ENCODE measurements around the gene N4BP2L1. TPM values are rescaled to one million over a fixed set of nuclear protein-coding genes. Genes with fewer than 3 reads are reported as not detected.
A peak's percentile ranks its signal among the peaks of the same experiment; 100 is the strongest.

N4BP2L1 gene
- total RNA-seq = 10 to 100 TPM; 27.7 to 27.8 TPM

DNA sequence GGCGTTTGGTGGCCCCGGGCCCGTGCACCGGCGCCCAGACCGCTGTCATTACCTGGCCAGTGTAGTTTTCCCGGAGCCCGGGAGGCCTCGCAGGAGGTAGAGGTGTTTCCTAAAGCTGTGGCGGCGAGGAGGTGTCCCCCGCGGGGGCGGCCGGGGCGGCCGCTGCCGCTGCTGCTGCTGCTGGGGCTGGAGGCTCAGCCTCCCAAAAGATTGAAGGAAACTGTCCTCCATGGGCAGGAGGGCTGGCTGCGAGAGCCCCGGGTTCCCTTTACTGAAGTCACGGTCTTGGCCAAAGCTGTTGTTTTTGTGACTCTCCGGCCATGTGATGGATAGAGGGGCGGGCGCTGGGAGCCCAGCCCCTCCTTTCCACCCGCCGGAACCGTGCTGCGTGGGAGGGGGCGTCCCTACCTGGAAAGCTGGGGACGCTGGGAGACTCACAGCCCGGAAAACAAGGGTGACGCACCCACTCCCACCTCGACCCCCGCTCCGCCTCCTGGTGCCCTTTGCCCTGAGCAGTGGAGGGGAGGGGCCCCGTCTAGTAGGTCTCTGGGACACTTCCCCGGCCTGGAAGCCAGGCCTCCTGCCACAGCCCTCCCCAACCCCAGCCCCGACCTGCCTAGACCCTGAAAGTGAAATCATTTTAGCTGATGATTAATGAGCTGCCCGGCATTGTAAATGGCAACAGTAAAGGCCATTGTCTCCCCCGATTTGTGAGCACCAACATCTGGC is at the start of gene N4BP2L1:
Gene N4BP2L1 (minus strand): TSS at position 279 of the 729 bp plus-strand sequence. CDS start 48 bp downstream, at position 231.
- H3K4me3 Mint-ChIP-seq = peak within 1 kb of the TSS; percentile 86
- H3K27ac Mint-ChIP-seq = peak within 1 kb of the TSS; percentile 97
- peak; percentile 82 for DNase-seq
- H3K4me1 Mint-ChIP-seq (ENCODE audit: low read depth) = peaks cover 47% of the 10 kb centered on the region
- ChIA-PET CTCF (interaction anchor here (1.0 to 1.6 kb wide), 9 partner anchors 11 to 159 kb away, joined by 3 to 10 read pairs (median 4); partner anchors contain the start of genes BRCA2, PDS5B and ZAR1L), POLR2A (interaction anchor here (0.7 to 4.7 kb wide), 7 partner anchors 11 to 158 kb away, joined by 3 to 64 read pairs (median 7); partner anchors contain the start of genes BRCA2, N4BP2L2, PDS5B and ZAR1L)
- H3K9me3 Mint-ChIP-seq (ENCODE audit: insufficient read depth) = no peaks in the 10 kb centered on the region
- H3K36me3 Mint-ChIP-seq (ENCODE audit: low read depth) = peaks cover 32% of the 10 kb centered on the region
- peak; percentile 60 for ATAC-seq
- H3K27me3 Mint-ChIP-seq (ENCODE audit: low read depth) = no peaks in the 10 kb centered on the region

DNA sequence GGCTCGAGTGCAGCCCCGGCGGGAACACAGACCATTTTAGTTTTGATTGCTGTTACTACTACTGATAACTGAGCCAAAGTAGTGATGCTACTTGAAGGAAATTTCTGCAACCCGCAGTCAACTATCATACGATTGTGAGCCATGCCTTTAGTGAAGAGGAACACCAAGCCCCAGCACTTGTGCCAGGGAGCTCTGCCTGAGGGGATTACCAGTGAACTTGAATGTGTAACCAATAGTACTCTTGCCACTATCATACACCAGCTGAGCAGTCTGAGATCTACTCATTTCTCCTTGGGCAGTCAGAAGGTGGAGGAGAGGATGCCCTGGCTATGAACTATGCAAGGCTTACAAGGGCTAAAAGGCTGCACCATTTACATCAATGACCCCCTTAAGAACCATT is 49.0 kb upstream of the N4BP2L1 start:
- POLR2A ChIA-PET = interaction anchor here (0.6 kb wide), 1 partner anchor 163 kb away, joined by 3 read pairs; no protein-coding TSS in a partner anchor

DNA sequence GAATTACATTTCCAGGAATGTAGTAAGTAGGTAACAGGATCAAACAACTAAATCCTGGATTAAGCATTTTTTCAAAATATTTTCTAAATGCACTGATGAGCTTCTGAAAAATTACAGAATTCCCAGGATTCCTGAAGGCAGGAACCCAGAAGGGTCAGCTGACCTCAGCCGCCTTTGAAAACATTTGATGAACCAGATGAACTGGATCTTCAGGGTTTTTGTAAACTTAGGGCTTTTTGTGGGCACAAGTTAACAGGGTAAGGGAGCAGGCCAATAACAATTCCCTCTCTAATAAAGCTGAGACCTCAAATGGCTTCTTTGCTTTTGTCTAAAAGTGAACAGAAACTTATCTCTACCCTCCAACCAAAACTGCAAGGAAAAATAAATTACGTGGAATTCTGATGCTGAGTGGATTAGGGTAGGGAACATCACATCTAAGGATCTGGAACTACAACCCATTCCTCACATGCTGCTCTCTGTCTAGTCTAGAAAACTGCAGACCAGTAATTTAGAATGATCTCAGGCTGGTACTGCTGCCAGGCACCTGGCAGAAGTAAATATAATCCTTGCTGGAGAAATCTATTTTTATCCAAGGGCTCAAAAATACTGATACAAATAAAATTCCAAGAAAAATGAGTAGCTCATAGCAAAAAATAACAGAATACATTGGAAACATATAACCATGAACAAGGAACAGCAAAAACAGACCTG is 48.2 kb upstream of the N4BP2L1 start:
- no peak for ATAC-seq

More for the DNA sequence above, 49.0 kb upstream of the N4BP2L1 start:
- Mint-ChIP-seq H3K27me3 (ENCODE audit: low read depth) (no peaks in the 10 kb centered on the region), H3K4me3 (no peak overlapping the region), H3K27ac (no peak overlapping the region), H3K9me3 (ENCODE audit: insufficient read depth) (no peaks in the 10 kb centered on the region), H3K4me1 (ENCODE audit: low read depth) (no peaks in the 10 kb centered on the region), H3K36me3 (ENCODE audit: low read depth) (no peaks in the 10 kb centered on the region)
- ATAC-seq = no peak
- CTCF ChIA-PET = interaction anchor here (0.6 kb wide), 1 partner anchor 467 kb away, joined by 3 read pairs; no protein-coding TSS in a partner anchor
- no peak for DNase-seq

DNA sequence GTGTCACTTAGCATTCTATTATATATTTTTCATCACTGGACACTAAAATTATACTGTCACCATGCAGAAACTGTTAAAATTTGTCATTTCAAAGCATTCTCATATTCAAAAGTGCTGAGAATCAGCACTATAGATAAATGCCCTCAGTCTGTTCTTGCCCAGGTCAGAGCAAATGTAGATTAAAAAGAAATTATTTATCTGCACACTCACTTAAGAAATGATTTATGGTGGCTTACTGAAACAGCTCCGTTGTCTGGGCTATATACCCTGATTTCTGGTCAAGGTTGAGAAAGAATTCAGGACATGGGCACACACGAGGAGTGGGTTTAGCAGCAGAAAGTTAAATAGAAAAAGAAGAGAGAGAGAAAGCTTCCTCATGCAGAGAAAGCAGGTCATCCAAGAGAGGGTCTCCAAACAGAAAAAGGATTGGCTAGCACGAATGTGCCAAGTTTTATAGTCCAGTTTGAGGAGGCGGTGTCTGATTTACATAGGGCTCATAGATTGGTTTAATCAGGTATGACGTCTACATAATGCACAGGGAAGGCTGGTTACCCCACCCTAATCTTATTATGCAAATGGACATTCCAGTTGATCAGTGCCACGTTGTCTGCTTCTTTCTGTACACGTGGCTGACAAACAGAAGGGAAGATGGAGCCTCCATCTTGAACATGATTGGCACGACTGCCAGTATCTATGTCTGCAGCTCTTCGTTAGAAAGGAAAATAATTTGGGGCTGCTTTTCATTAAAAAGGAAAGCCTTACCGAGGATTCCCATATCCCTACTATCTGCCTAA is 47.3 kb upstream of the N4BP2L1 start:
- Mint-ChIP-seq H3K27ac (no peak overlapping the region), H3K9me3 (ENCODE audit: insufficient read depth) (no peaks in the 10 kb centered on the region), H3K36me3 (ENCODE audit: low read depth) (no peaks in the 10 kb centered on the region), H3K27me3 (ENCODE audit: low read depth) (no peaks in the 10 kb centered on the region), H3K4me3 (no peak overlapping the region), H3K4me1 (ENCODE audit: low read depth) (no peaks in the 10 kb centered on the region)
- ChIA-PET POLR2A (no interaction called here), CTCF (interaction anchor here (1.4 kb wide), 1 partner anchor 8 kb away, joined by 7 read pairs; no protein-coding TSS in a partner anchor)
- DNase-seq (no peak), ATAC-seq (no peak)

More for the DNA sequence above, 48.2 kb upstream of the N4BP2L1 start:
- CTCF ChIA-PET = interaction anchor here (1.4 kb wide), 1 partner anchor 9 kb away, joined by 7 read pairs; no protein-coding TSS in a partner anchor
- H3K4me1 Mint-ChIP-seq (ENCODE audit: low read depth) = no peaks in the 10 kb centered on the region
- H3K9me3 Mint-ChIP-seq (ENCODE audit: insufficient read depth) = no peaks in the 10 kb centered on the region
- H3K4me3 Mint-ChIP-seq = no peak overlapping the region
- no peak overlapping the region for H3K27ac Mint-ChIP-seq
- DNase-seq = no peak
- POLR2A ChIA-PET = interaction anchor here (0.6 kb wide), 1 partner anchor 163 kb away, joined by 3 read pairs; no protein-coding TSS in a partner anchor
- no peaks in the 10 kb centered on the region for H3K36me3 Mint-ChIP-seq (ENCODE audit: low read depth)
- H3K27me3 Mint-ChIP-seq (ENCODE audit: low read depth) = no peaks in the 10 kb centered on the region

DNA sequence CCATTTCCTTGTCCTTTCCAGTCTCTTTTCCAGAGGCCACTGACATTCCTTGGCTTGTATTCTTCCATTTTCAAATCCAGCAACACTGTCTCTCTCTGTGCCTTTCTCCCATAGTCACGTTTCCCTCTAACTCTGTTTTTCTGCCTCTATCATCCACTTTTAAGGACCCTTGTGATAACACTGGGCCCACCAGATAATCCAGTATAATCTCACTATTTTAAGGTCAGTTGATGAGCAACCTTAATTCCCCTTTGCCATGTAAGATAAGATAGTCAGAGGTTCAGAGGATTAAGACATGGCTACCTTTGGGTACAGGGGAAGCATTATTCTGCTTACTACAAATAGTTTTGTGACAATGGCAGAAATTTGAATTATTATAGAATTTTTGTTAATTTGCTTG is 45.7 kb upstream of the N4BP2L1 start:
- POLR2A ChIA-PET = no interaction called here
- DNase-seq (no peak), ATAC-seq (no peak)
- Mint-ChIP-seq H3K4me3 (no peak overlapping the region), H3K27ac (no peak overlapping the region), H3K9me3 (ENCODE audit: insufficient read depth) (no peaks in the 10 kb centered on the region), H3K36me3 (ENCODE audit: low read depth) (no peaks in the 10 kb centered on the region), H3K27me3 (ENCODE audit: low read depth) (no peaks in the 10 kb centered on the region), H3K4me1 (ENCODE audit: low read depth) (no peaks in the 10 kb centered on the region)
- CTCF ChIA-PET = interaction anchor here (1.6 kb wide), 1 partner anchor 108 kb away, joined by 3 read pairs; no protein-coding TSS in a partner anchor

DNA sequence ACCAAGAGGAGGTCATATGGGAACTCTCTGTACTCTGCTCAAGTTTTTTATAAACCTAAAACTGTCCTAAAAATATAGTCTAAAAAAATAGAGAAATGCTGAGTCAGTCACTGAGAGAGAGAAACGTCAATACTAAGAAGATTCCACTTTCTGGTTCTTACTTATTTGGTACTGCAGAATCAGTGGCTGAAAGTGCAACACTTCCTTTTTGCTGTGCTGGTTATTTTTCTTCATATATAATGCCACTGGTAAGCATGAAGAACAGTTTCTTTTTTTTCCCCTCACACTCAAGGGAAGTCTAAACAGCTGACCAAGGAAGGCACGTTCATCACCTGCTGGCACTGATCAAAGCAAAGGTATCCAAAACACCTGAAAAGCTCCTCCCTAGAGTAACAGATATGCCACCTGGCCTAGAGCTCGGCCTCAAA is 44.3 kb upstream of the N4BP2L1 start:
- H3K27ac Mint-ChIP-seq = no peak overlapping the region
- DNase-seq (no peak), ATAC-seq (no peak)
- no peak overlapping the region for H3K4me3 Mint-ChIP-seq
- no peaks in the 10 kb centered on the region for H3K4me1 Mint-ChIP-seq (ENCODE audit: low read depth)
- no peaks in the 10 kb centered on the region for H3K36me3 Mint-ChIP-seq (ENCODE audit: low read depth)
- no peaks in the 10 kb centered on the region for H3K9me3 Mint-ChIP-seq (ENCODE audit: insufficient read depth)
- ChIA-PET POLR2A (no interaction called here), CTCF (interaction anchor here (1.6 kb wide), 1 partner anchor 109 kb away, joined by 3 read pairs; no protein-coding TSS in a partner anchor)
- no peaks in the 10 kb centered on the region for H3K27me3 Mint-ChIP-seq (ENCODE audit: low read depth)

DNA sequence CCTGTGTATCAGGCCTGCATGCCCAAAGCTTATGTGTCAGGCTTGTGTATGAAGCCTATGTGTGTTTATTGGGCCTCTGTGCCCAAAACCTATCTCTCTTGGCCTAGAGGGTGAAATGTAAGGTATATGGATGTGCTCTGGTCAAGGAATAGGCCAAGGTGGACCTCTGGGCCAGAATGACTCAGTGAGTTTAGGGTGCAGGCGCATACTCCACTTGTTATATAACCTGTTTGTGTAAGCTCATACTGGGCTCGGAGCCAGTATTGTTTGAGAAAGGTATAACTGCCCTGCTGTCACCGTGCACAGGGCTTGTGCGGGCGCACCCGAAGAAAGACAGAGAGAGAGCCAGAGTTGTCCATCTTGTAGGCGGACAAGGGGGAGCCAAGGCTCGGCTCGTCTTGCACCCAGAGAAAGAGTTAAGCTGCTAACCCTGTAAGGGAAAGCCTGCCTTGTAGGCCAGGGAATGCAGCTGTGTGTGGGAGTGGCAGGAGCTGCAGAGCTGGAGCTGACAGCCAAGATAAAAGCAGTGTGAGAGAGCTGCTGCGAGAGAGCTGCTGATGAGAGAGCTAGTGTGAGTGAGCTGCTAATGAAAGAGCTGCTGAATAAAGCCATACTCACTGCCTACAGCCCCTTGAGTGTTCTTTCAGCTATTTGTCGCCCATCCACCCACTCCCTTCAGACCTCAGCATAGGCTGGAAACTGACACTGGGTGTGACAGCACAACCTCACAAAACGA is 43.4 kb upstream of the N4BP2L1 start:
- Mint-ChIP-seq H3K4me1 (ENCODE audit: low read depth) (no peaks in the 10 kb centered on the region), H3K27me3 (ENCODE audit: low read depth) (no peaks in the 10 kb centered on the region), H3K27ac (no peak overlapping the region), H3K9me3 (ENCODE audit: insufficient read depth) (no peaks in the 10 kb centered on the region), H3K4me3 (no peak overlapping the region), H3K36me3 (ENCODE audit: low read depth) (no peaks in the 10 kb centered on the region)
- POLR2A ChIA-PET = no interaction called here
- no peak for ATAC-seq
- CTCF ChIA-PET = interaction anchor here (0.6 kb wide), 1 partner anchor 110 kb away, joined by 4 read pairs; no protein-coding TSS in a partner anchor
- no peak for DNase-seq

DNA sequence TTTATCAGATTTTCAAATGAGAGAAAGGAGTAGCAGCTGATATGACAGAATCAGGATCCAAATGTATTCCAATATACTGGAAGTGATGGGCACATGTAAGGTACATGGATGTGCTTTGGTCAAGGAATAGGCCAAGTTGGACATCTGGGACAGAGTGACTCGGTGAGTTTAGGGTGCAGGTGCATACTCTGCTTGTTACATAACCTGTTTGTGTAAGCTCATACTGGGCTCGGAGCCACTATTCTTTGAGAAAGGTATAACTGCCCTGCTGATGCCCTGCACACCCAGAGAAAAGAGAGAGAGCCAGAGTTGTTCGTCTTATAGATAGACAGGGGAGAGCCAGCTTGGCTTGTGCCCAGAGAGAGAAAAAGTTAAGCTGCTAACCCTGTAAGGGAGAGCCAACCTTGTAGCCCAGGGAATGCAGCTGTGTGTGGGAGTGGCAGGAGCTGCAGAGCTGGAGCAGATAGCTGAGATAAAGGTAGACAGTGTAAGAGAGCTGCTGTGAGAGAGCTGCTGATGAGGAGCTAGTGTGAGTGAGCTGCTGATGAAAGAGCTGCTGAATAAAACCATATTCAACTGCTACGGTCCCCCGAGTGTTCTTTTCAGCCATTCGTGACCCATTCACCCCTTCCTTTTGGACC is 40.7 kb upstream of the N4BP2L1 start:
- POLR2A ChIA-PET = interaction anchor here (0.6 kb wide), 1 partner anchor 19 kb away, joined by 3 read pairs; no protein-coding TSS in a partner anchor
- CTCF ChIA-PET = interaction anchor here (0.7 to 4.3 kb wide), 5 partner anchors 13 to 113 kb away, joined by 3 to 31 read pairs (median 4); no protein-coding TSS in a partner anchor

DNA sequence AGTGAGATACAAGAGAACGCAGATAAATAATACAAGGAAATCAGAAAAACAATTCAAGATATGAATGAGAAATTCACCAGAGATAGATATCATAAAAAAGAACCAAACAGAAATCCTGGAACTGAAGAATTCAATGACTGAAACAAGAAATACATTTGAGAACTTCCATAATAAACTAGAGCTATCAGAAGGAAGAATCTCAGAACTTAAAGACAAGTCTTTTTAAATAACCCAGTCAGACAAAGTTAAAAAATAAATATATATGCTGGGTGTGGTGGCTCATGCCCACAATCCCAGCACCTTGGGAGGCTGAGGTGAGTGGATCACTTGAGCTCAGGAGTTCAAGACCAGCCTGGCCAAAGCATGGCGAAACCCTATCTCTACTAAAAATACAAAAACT is 28.7 kb upstream of the N4BP2L1 start:
- H3K9me3 Mint-ChIP-seq (ENCODE audit: insufficient read depth) = peaks cover 17% of the 10 kb centered on the region
- no peak overlapping the region for H3K27ac Mint-ChIP-seq
- H3K36me3 Mint-ChIP-seq (ENCODE audit: low read depth) = peaks cover 29% of the 10 kb centered on the region
- ATAC-seq (no peak), DNase-seq (no peak)
- H3K27me3 Mint-ChIP-seq (ENCODE audit: low read depth) = no peaks in the 10 kb centered on the region
- no peaks in the 10 kb centered on the region for H3K4me1 Mint-ChIP-seq (ENCODE audit: low read depth)
- CTCF ChIA-PET = interaction anchor here (0.8 to 1.4 kb wide), 3 partner anchors 10 to 125 kb away, joined by 3 to 4 read pairs (median 3); no protein-coding TSS in a partner anchor
- POLR2A ChIA-PET = no interaction called here
- no peak overlapping the region for H3K4me3 Mint-ChIP-seq

More for the DNA sequence above, 40.7 kb upstream of the N4BP2L1 start:
- Mint-ChIP-seq H3K36me3 (ENCODE audit: low read depth) (no peaks in the 10 kb centered on the region), H3K4me1 (ENCODE audit: low read depth) (no peaks in the 10 kb centered on the region), H3K4me3 (no peak overlapping the region), H3K27me3 (ENCODE audit: low read depth) (no peaks in the 10 kb centered on the region), H3K27ac (no peak overlapping the region), H3K9me3 (ENCODE audit: insufficient read depth) (no peaks in the 10 kb centered on the region)
- no peak for DNase-seq
- ATAC-seq = no peak

DNA sequence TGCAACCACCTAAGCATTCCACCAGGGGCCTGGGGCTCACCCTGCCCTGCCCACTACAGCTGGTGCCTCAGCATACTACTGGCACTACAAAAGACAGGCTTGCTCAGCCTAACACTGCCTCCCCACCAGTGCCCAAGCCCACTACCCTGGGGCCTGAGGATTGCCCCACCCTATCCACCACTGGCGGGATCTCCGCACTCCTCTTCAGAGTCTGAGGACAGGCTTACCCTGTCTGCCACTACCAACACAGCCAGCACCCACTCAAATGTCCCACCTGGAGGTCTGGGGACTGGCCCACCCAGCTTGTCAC is 27.6 kb upstream of the N4BP2L1 start:
- Mint-ChIP-seq H3K36me3 (ENCODE audit: low read depth) (peaks cover 27% of the 10 kb centered on the region), H3K27ac (no peak overlapping the region), H3K27me3 (ENCODE audit: low read depth) (no peaks in the 10 kb centered on the region), H3K9me3 (ENCODE audit: insufficient read depth) (peaks cover 17% of the 10 kb centered on the region), H3K4me3 (no peak overlapping the region), H3K4me1 (ENCODE audit: low read depth) (no peaks in the 10 kb centered on the region)
- DNase-seq (no peak), ATAC-seq (no peak)
- CTCF ChIA-PET = no interaction called here
- POLR2A ChIA-PET = no interaction called here

All from activated CD8-positive, alpha-beta T cell treated with anti-CD3 and anti-CD28 coated beads, Interleukin-2, amount 10 ng/mL, durations not matched to agents 7 days and 5 days (primary cell).